HG03521 (cell line): ENCODE measurements around the gene MS4A4A.
"Not testable (repeated sequence)": the region's sequence is repeated elsewhere in the genome, so short reads cannot be mapped to it uniquely, and the experiment has no call there.

ENCODE experiments used
- ATAC-seq: cut with Tn5 transposase; IDR thresholded peaks from one replicate; pipeline ENCODE4 v1.9.1; 2021; ENCODE audit warnings: mild to moderate bottlenecking, moderate library complexity; ENCODE audit not compliant: unreplicated experiment

The MS4A4A gene

DNA sequence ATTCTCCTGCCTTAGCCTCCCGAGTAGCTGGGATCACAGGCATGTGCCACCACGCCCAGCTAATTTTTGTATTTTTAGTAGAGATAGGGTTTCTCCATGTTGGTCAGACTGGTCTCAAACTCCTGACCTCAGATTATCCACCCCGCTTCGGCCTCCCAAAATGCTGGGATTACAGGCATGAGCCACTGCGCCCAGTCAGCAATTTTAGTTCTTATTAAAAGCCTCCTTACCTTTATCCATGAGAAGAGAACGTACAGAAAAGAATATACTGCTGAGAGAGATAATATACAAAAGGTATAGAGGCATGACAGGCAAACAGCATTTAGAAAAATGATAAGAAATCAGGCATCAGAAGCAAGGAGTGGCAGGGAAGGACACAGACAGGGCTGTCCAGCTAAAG is 21.4 kb downstream of the MS4A4A start:
- not testable (repeated sequence) for ATAC-seq

DNA sequence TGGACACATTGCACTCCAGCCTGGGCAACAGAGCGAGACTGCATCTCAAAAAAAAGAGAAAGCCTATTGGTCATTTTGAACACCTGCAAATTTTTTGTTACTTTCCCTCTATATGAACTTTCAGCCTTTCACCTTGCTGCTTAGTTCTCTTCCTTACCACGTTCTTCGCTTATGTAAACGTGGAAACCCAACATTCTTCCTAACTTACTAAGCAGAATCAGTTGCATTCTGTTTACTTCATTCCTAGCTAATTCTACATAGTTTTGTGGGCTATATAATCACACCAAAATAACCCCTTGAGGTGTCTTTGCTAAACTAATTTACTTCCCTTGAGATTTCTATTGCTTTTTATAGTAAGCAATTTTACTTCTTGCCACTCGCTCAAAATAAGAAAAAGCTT is 23.2 kb downstream of the MS4A4A start:
- no peak for ATAC-seq

- no peak for ATAC-seq
Measured at GRCh38 chr11:60305906-60306619, 25.6 kb downstream of the MS4A4A start.

DNA sequence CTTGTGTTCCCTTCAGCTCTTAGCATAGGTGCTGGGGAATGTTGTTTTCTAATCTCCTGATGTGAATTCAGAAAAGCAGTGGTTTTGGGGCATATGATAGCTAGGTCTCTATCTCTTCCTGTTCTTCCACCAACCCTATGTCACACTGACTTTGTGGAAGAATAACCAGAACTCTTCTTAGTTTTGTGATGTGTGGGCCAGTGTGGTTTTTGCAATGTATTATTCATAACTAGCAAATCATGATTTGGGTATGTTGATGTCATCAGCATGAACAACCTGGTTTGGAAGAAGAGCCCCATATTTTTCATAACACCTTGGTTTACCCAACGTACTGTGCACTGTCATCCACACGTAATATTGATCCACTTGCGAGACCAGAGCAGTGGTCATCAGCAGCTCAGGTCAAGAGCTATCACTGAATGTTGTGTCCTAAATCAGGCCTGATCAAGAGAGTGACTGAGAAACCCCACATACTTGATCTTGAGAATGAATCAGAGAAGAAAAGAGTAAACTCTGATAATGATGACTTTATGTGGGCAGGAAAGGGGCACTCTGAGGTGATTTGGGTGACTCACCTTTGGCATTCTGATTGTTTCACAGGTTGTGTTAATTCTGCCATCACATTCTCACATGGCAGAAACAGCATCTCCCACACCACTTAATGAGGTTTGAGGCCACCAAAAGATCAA is 27.2 kb downstream of the MS4A4A start:
- no peak for ATAC-seq

DNA sequence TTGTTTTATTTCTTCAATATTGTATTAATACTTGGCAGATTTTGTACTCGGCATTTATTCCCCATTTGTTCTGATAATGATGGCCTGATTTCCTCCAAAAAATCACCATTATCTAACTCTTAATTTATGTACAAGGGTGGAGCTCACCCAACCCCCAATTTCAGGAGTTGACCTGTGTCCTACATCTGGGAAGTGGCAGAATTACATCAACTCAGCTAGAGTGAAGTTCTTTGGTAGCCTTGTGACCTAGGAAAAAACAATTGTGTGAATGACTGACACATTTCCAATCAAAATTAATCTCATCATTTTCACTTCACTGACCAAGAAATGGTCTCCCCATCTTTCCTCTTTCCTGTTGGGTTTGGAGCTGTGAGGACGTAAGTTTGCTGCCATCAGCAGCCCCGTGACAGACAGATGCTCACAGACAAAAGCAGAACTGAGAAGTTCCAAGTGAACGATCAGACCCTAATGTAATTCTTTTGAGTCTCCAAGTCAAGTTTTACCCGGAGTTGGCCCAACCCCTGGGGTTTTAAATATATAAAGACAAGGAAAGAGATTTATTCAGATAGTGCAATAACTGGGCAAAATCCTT is 30.0 kb downstream of the MS4A4A start:
- ATAC-seq: no peak

- no peak for ATAC-seq
Measured at GRCh38 chr11:60314635-60315321, 34.3 kb downstream of the MS4A4A start.

DNA sequence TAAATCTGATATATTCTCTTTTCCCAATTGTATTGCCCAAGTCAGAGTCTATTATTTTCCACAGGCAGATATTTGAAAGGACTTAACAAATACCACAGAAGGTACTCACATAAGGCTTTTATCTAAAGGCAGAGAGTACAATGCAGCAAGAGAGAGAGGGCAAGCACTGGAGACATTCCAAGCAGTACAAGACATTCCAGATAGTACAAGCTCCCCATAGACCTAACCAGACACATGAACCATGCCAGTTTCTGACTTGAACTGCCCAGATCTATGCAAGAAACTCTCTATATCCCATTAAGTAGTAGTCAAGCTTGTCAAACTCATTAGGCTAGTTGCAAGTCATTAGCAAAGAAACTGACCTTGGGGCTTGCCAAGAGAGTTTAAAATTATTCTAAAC is 35.4 kb downstream of the MS4A4A start:
- no peak for ATAC-seq

DNA sequence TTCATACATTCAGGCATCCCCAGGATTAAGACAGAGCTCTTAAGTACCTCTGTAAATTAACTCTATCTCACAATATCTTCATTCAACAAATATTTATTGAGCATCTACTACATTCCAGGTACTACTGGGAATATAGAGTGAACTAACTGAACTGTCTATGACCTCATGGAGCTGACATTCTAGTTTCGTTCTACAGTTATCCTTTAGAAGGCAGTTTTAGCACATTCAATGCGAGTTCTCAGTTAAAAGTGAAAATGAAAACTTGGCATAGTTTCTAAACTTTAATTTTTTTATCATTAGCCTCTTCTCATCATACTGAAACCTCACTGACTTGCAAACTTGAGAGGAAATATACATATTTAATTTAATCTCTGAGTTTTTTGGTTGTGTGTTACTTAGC is 35.9 kb downstream of the MS4A4A start:
- no peak for ATAC-seq

- ATAC-seq: no peak
Measured at GRCh38 chr11:60318726-60319125, 38.3 kb downstream of the MS4A4A start.

DNA sequence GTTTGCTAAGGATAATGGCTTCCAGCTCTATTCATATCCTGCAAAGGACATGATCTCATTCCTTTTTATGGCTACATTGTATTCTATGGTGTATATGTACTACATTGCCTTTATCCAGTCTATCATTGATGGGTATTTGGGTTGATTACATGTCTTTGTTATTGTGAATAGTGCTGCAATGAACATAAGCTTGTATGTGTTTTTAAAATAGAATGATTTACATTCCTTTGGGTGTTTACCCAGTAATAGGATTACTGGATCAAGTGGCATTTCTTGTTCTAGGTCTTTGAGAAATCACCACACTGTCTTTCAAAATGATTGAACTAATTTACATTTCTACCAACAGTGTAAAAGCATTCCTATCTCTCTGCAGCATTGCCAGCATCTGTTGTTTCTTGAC is 40.6 kb downstream of the MS4A4A start:
- no peak for ATAC-seq

GRCh38 chr11:60326955-60327354 is 46.5 kb downstream of the MS4A4A start, which contains the start of gene MS4A6E:
Gene MS4A6E, plus strand, starts transcription at chr11:60327255. Its CDS starts 7,641 bp downstream, at chr11:60334896.
- no peak for ATAC-seq

GRCh38 chr11:60328460-60328859 is 48.0 kb downstream of the MS4A4A start:
- no peak for ATAC-seq

DNA sequence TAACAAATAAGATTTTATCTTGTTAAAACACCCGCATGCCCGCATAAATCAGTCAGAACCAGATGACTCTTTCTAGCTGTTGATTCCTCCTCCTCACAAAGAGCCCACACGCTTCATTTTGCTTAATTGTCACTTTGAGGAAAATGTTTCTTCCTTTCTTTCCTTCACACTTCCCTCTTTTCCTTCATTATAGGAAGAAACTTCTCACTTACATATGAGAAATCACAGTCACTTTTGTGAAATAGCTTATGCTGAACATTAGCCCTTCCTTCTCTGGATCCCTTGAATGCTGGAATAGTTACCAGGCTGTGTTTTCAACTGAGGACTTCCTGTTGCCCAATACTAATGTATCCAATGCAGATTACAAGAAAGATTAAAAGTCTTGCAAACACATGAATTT is 52.4 kb downstream of the MS4A4A start:
- no peak for ATAC-seq

GRCh38 chr11:60334005-60334620 is 53.6 kb downstream of the MS4A4A start:
- no peak for ATAC-seq

- ATAC-seq: no peak
Measured at GRCh38 chr11:60336767-60337391, 56.4 kb downstream of the MS4A4A start.

- no peak for ATAC-seq
Measured at GRCh38 chr11:60338053-60338452, 57.6 kb downstream of the MS4A4A start.

- ATAC-seq: no peak
Measured at GRCh38 chr11:60339356-60339755, 58.9 kb downstream of the MS4A4A start.

- ATAC-seq: no peak
Measured at GRCh38 chr11:60343094-60343704, 62.7 kb downstream of the MS4A4A start.

DNA sequence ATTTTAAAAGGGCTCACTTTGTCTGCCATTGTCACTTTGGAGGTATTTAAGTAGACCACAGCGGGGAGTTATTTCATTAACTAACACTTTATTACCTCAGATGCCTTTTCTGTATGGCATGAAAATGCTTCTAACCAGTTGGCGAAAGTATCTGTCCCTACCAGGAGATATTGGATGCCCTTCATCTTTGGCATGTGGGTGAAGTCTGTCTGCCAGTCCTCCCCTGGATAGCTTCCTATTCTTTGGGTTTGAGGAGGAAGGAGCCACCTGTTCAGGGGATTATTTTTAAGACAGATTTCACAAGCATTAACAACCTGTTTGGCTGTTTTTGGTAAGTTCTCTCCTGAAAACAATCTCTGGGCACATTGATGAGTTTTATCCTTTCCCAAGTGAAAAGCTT is 63.7 kb downstream of the MS4A4A start:
- ATAC-seq: no peak

DNA sequence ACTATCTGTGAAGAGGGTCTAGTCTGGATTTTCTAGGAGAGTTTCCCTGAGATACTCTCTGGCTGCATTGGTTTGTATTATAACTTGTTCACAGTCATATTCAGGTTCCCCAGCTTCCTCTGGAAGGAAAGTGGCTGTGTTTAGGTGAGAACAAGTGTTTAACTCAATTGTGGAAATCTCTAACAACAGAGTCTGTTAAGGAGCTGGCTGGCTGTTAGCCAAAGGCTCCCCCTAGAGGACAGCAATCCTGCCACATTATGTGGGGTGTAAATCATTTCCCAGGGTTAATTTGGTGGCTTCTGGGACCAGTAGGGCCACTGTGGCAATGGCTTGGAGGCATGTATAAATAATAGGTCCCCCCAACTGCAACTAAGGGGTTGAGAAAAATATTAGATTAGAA is 65.0 kb downstream of the MS4A4A start:
- no peak for ATAC-seq
